HEK293 (cell line): ENCODE results near the gene ZNF473.

Experiments
- ZBTB48 ChIP-seq: fragments of 450-650 bp; formaldehyde crosslinking; IDR thresholded peaks from 2 replicates; pipeline ENCODE4 v1.5.1; 2016; ENCODE audit warnings: missing biosample characterization, missing genetic modification characterization
- TF ChIP-seq, protein P1 (sequence below): fragments of 450-650 bp; formaldehyde crosslinking; IDR thresholded peaks from 2 replicates; pipeline ENCODE4 v1.5.1; 2016; ENCODE audit warnings: missing biosample characterization, missing genetic modification characterization, borderline replicate concordance
- TF ChIP-seq, protein P2 (sequence below): fragments of 450-650 bp; formaldehyde crosslinking; IDR thresholded peaks from 2 replicates; pipeline ENCODE4 v1.5.1; 2016; ENCODE audit warnings: missing biosample characterization, missing genetic modification characterization
- TF ChIP-seq, protein P3 (sequence below): fragments of 450-650 bp; formaldehyde crosslinking; IDR thresholded peaks from 2 replicates; pipeline ENCODE4 v1.5.1; 2016; ENCODE audit warnings: missing biosample characterization, missing genetic modification characterization
- TF ChIP-seq, protein P4 (sequence below): fragments of 450-650 bp; formaldehyde crosslinking; IDR thresholded peaks from 2 replicates; pipeline ENCODE4 v1.5.1; 2016; ENCODE audit warnings: missing biosample characterization, missing genetic modification characterization

DNA sequence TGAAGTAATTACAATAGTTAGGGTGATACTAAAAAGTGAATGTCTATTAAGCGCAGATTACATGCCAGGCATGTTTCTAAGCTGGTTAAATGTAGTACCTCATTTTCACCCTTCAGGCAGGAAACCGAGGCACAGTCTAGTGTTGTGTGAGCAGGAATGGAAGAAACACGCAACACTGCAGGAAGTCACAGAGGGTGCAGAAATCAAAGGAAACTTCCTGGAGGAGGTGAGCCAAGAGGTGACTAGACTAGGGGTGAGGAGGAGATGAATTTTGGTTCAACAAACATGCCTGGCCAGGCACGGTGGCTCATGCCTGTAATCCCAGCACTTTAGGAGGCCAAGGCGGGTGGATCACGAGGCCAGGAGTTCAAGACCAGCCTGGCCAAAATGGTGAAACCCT is 41.8 kb downstream of the ZNF473 start:
- TF ChIP-seq, protein P1, sequence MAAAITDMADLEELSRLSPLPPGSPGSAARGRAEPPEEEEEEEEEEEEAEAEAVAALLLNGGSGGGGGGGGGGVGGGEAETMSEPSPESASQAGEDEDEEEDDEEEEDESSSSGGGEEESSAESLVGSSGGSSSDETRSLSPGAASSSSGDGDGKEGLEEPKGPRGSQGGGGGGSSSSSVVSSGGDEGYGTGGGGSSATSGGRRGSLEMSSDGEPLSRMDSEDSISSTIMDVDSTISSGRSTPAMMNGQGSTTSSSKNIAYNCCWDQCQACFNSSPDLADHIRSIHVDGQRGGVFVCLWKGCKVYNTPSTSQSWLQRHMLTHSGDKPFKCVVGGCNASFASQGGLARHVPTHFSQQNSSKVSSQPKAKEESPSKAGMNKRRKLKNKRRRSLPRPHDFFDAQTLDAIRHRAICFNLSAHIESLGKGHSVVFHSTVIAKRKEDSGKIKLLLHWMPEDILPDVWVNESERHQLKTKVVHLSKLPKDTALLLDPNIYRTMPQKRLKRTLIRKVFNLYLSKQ, result no peak
- TF ChIP-seq, protein P2, sequence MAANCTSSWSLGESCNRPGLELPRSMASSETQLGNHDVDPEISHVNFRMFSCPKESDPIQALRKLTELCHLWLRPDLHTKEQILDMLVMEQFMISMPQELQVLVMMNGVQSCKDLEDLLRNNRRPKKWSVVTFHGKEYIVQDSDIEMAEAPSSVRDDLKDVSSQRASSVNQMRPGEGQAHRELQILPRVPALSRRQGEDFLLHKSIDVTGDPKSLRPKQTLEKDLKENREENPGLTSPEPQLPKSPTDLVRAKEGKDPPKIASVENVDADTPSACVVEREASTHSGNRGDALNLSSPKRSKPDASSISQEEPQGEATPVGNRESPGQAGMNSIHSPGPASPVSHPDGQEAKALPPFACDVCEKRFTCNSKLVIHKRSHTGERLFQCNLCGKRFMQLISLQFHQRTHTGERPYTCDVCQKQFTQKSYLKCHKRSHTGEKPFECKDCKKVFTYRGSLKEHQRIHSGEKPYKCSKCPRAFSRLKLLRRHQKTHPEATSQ, result no peak
- no peak for TF ChIP-seq ZBTB48 (tag by site-specific recombination)
- TF ChIP-seq, protein P3, sequence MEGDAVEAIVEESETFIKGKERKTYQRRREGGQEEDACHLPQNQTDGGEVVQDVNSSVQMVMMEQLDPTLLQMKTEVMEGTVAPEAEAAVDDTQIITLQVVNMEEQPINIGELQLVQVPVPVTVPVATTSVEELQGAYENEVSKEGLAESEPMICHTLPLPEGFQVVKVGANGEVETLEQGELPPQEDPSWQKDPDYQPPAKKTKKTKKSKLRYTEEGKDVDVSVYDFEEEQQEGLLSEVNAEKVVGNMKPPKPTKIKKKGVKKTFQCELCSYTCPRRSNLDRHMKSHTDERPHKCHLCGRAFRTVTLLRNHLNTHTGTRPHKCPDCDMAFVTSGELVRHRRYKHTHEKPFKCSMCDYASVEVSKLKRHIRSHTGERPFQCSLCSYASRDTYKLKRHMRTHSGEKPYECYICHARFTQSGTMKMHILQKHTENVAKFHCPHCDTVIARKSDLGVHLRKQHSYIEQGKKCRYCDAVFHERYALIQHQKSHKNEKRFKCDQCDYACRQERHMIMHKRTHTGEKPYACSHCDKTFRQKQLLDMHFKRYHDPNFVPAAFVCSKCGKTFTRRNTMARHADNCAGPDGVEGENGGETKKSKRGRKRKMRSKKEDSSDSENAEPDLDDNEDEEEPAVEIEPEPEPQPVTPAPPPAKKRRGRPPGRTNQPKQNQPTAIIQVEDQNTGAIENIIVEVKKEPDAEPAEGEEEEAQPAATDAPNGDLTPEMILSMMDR (tag by site-specific recombination), result no peak
- TF ChIP-seq, protein P4, sequence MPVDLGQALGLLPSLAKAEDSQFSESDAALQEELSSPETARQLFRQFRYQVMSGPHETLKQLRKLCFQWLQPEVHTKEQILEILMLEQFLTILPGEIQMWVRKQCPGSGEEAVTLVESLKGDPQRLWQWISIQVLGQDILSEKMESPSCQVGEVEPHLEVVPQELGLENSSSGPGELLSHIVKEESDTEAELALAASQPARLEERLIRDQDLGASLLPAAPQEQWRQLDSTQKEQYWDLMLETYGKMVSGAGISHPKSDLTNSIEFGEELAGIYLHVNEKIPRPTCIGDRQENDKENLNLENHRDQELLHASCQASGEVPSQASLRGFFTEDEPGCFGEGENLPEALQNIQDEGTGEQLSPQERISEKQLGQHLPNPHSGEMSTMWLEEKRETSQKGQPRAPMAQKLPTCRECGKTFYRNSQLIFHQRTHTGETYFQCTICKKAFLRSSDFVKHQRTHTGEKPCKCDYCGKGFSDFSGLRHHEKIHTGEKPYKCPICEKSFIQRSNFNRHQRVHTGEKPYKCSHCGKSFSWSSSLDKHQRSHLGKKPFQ (tag by site-specific recombination), result no peak
